Ovary (tissue), 3 donors: ENCODE data around the gene NECAB2.

Experiments
- CTCF ChIP-seq, 3 donors: fragments of 450-650 bp in 2 of 3; fragments of 200-600 bp in 1 of 3; IDR thresholded peaks; one replicate each; pipeline versions ENCODE4 v1.5.1 to v1.8.0; 2016 to 2022; ENCODE audit warnings: antibody characterized with exemption in 3 of 3, mild to moderate bottlenecking in 1 of 3
- EP300 ChIP-seq: sonication (generic); formaldehyde crosslinking; IDR thresholded peaks from one replicate; pipeline ENCODE4 v1.6.1; 2017; ENCODE audit warnings: antibody characterized with exemption
- POLR2A ChIP-seq: fragments of 450-650 bp; IDR thresholded peaks from one replicate; pipeline ENCODE4 v1.6.1; 2017; ENCODE audit warnings: antibody characterized with exemption, mild to moderate bottlenecking, moderate library complexity
- donor health status: DM: no; HTN: no; CAD: no.

GRCh38 chr16:84022644-84023043, 54.6 kb downstream of the NECAB2 start:
- TF ChIP-seq POLR2A (no peak), CTCF (IDR thresholded peaks at IDR 0.05) (no peak), EP300 (no peak)
